GM19452 (cell line): ENCODE measurements around the gene TAF8.
A peak's percentile ranks its signal among the peaks of the same experiment; 100 is the strongest.
"Not testable (repeated sequence)": the region's sequence is repeated elsewhere in the genome, so short reads cannot be mapped to it uniquely, and the experiment has no call there.

Experiments
- ATAC-seq: cut with Tn5 transposase; IDR thresholded peaks from one replicate; pipeline ENCODE4 v1.9.1; 2021; ENCODE audit not compliant: unreplicated experiment

The TAF8 gene

GRCh38 chr6:42050297-42051267 lies at the start of gene TAF8:
Gene TAF8, plus strand, starts transcription at chr6:42050524. Its CDS starts 18 bp downstream, at chr6:42050542.
- peak; percentile 78 for ATAC-seq

GRCh38 chr6:42001506-42001905 lies 48.8 kb upstream of the TAF8 start:
- no peak for ATAC-seq

- not testable (repeated sequence) for ATAC-seq
Observed at GRCh38 chr6:42003658-42004057, 46.7 kb upstream of the TAF8 start.

GRCh38 chr6:42007286-42008137 lies 42.8 kb upstream of the TAF8 start:
- ATAC-seq: no peak

DNA sequence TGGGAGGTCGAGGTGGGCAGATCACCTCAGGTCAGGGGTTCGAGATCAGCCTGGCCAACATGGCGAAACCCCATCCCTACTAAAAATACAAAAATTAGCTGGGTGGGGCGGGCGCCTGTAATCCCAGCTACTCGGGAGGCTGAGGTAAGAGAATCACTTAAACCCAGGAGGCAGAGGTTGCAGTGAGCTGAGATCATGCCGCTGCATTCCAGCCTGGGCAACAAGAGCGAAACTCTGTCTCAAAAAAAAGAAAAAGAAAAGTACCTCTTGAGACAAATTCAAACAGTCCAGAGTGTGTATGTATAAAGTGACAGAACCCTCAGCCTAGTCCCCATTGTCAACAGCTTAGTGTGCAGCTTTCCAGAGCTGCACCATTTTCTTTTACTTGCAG lies 42.2 kb upstream of the TAF8 start:
- not testable (repeated sequence) for ATAC-seq

DNA sequence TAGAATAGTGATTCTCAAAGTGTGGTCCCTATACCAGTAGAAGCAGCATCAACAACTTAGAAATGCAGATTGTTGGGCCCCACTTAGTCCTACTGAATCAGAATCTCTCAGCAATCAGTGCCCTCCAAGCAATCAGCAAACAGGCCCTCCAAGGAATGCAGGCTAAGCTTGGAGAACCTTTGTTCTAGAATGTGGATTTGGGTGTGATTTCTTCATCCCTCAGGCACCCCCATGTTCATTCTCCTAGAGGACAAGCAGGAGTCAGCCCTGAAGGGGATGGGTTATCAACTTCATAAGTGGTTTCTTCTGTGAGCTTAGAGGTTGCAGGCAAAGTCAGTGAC lies 40.5 kb upstream of the TAF8 start:
- no peak for ATAC-seq

- no peak for ATAC-seq
Observed at GRCh38 chr6:42010185-42010891, 40.0 kb upstream of the TAF8 start.

DNA sequence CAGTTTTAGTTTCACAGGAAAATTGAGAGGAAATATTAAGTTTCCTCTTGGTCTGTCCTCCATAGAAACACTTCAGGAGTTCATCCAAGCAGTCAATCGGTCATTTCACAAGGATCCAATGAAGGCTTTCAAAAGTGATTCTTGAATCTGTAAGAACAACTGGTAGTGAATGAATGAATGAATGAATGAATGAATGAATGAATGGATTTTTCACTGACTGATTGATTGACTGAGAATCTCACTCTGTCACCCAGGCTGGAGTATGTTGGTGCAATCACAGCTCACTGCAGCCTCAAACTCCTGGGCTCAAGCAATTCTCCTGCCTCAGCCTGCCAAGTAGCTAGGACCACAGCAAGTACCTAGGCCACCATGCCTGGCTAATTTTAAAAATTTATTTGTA lies 39.4 kb upstream of the TAF8 start:
- ATAC-seq: no peak

DNA sequence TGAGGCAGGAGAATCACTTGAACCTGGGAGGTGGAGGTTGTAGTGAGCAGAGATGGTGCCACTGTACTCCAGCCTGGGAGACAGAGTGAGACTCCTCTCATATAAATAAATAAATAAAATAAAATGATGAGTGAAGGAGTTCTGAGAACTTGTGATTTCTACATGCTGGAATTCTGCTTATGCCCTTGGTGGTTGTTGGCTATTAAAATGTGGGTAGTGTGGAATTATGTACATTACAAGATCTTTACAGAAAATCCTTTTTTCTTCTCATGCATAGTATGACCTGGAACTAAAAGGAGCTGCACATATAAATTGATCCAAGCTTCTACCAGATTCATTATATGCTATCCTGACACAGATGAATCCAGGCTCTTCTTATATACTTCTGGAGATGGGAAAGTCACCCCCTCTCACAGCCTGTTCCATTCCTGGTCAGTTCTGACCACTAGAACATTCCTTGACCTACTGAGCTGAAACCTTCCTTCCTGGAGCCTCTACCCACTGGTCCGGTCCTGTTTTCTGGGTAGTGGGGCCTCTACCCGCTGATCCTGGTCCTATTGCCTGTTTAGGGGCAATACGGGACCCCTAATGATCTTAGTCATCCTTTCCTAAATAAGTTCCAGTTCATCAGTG lies 37.7 kb upstream of the TAF8 start:
- ATAC-seq: no peak

DNA sequence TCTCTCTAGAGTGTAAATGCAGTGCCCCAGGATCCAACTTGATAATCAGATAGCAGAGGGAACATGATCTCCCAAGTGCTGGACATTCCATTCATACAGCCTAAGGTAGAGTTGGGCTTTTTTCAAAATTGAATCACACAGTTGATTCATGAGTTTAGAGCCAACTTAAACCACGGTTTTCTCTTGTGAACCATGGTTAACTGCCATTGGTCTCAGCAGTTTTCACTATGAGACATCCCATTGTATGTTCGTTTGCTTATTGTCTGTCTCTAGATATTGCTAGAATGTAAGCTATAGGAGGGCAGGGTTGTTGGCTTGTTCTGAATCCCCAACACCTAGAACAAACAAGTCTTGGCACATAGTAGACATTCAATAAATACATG lies 37.2 kb upstream of the TAF8 start:
- ATAC-seq: no peak

DNA sequence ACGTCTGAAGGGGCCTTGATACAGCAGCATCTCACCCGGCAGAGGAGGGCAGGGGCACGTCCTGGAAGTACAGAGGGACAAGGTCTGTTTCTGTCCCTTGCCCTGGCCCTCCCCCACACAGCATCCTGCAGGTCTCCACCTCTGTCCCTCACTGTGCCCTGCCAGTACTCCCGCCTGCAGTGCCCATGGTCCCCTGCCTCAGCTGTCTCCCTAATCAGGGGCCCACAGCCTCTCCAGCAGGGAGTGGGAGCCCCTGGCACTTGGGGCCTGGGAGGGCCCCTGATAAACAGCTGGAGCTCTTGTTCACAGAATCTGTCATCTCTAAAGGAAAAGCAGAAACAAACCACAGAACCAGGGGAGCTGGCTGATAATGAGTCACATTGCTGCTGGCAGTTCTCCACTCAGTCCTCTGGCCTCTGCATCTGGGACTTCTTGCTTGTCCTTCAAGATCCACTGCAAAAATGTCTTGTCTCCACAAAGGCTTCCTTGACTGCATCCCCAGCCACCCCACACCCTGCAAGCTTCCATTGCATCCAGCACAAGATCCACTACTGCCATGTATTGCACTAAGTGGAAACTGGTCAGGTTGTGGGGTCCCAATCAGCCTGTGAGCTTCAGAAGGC lies 33.2 kb upstream of the TAF8 start:
- ATAC-seq: no peak

DNA sequence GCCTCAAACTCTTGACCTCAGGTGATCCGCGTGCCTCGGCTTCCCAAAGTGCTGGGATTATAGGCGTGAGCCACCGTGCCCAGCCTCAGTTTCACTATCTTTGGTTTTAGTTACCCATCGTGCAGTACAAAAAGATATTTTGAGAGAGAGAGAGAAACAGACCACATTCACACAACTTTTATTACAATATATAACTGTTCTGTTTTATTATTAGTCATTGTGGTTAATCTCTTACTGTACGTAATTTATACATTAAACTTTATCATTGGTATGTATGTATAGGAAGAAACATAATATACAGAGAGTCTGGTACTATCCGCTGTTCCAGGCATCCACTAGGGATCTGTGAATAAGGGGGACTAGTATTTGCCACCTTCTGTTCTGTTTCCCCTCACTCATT lies 29.4 kb upstream of the TAF8 start:
- ATAC-seq: no peak

DNA sequence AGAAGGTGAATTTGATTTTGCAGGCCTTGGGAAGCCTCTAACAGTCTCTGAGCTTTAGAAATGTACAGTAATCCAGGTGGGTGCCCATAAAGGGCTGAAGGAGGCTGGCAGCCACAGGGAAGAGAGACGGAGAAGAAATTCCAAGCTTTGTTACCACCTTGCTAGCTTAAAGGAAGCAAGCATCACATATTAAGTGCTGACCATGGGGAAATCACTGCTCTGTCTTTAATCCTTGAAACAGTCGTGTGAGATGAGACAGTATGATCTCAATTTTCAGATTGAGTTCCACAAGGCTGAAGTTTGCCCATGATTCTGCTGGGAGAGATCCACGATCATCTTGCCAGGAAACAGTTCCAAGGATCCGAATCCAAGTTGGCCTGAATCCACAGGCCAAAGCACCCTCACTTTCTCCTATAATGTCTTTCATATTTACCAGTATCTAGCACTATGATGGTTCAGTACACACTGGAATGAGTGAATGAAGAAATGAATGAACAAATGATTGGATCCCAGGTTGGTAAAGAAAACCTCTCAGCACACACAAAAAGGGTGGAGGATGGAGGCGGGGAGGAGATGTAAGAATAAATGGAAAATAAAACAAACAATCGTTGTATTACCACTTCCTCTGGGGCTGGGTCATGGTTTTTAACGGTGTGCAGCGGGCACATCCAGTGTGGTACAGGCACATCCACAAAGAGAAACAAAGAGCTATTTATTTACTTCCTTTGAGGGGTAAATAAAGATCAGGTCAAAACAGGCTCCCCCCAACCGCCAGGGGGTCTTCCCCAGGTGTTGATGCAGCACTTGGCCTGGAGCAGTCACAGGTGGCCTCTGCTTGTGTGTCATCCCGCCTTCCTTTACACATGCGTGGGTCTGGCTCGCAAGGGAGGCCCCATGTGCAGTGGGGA lies 28.2 kb upstream of the TAF8 start:
- peak; percentile 38 for ATAC-seq

DNA sequence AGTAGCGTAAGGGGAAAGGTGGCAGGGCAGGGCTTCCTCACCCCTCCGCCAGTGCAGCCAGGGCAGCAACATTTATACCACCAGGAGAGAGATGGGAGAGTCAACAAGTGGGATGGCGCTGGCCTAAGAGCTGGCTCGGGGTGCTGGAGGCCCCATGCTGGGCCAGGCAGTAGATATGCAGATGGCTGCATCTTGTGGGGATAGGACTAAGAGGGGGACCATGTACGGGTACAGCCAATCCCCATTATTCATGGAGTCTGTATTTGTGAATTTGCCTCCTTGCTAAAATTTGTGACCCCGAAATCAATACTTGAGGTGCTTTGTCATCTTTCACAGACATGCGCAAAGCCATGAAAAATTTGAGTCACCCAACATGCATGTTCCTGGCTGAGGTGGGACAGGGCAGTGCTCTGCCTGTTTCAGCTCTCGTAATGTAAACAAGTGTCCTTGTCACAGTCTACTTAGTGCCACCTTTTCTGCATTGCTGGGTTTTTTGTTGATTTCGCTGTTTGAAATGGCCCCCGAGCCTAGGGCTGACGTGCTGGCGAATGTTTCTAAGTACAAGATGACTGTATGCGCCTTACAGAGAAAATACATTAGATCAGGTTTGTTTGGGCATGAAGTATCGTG lies 27.5 kb upstream of the TAF8 start:
- ATAC-seq: no peak

- peak; percentile 73 for ATAC-seq
Observed at GRCh38 chr6:42025066-42025844, 25.1 kb upstream of the TAF8 start.

- no peak for ATAC-seq
Observed at GRCh38 chr6:42025845-42026243, 24.5 kb upstream of the TAF8 start.

DNA sequence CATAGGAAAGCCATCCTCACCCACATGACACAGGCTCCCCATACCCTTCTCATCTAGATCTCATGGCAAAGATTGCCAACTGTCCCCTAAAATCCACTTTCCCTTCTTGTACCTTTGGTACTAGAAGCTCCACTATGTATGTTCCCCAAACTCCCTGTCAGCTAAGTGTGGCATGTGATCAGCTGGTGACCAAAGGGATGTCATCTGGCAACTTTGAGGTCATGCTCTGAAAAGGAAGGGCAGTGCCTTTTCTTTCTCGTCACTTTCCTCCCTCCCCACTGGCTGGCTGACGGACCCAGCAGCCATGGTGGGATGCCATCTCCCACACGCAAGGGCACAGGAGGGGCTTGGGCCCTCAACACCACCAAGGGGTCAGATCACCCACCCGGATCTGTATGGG lies 23.8 kb upstream of the TAF8 start:
- no peak for ATAC-seq
